Liver (tissue), 3 donors: ENCODE measurements around the gene RPS6KA2.

Experiments used
- CTCF ChIP-seq: fragments of 150-350 bp; IDR thresholded peaks from 2 replicates; pipeline ENCODE4 v1.5.1; 2017; ENCODE audit warnings: improper control_type of control experiment, low read depth, low read length; ENCODE audit not compliant: missing input control
- JUND ChIP-seq, 2 donors: IDR thresholded peaks; 2 replicates each; pipeline ENCODE4 v1.6.1; 2016; ENCODE audit warnings: antibody characterized with exemption in 2 of 2
- SP1 ChIP-seq: IDR thresholded peaks from 2 replicates; pipeline ENCODE4 v1.6.1; 2018; ENCODE audit warnings: antibody characterized with exemption, mild to moderate bottlenecking
- TAF1 ChIP-seq: conservative IDR thresholded peaks from 2 replicates; pipeline ENCODE4 v1.6.1; 2016; ENCODE audit warnings: antibody characterized with exemption, mild to moderate bottlenecking
- donor health status: healthy.
- donor health status: healthy.

- TF ChIP-seq CTCF (no peak), SP1 (no peak), JUND (IDR thresholded peaks at IDR 0.05) (no peak), TAF1 (no peak)
Observed at GRCh38 chr6:166486536-166486880, 140.5 kb downstream of the RPS6KA2 start.
